ENCODE results near the gene PCSK1. TPM values are rescaled to one million over a fixed set of nuclear protein-coding genes. Genes with fewer than 3 reads are reported as not detected.
A peak's percentile ranks its signal among the peaks of the same experiment; 100 is the strongest.

Gene PCSK1
- polyA plus RNA-seq, 1 donor (not counting 4 experiments of a cell fraction or from before 2014, with no cell fraction given), result 0.03 TPM

DNA sequence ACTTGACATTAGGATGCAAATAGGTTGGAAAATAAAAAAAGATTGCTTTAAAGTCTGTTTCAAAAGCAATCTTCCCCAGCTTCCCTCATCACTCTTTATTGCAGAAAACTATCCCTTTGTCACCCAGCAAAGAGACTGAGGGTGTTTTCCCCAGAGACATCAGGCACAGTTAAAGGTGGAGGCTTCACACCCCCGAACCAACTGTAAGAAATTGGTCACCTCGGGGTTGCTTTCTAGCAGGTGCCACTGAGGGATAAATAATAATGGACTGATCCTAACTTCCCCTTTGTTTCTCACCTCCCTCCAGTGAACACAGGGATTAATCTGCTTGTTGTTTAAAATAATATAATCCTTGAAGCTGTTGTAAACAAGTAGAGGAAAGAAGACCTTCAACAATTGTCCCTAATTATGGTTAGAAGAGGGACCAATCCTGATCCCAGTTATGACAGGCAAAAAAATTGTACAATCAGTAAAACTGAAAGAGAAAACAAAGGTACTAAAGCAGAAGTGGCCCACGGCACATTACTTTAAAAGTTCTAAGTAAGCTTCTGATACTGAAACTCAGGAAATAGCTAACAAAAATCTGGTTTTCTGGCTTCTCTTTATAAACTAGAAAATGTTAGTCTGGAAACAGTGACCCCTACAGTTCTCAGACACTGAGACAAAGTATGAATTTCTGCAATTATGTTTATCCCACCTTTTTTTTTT is 6.6 kb upstream of the PCSK1 start:
- H3K4me2 ChIP-seq (ENCODE audit: control insufficient read depth, extremely low read depth, insufficient read depth, low read depth, low read length), result no peak overlapping the region
- H3K27ac ChIP-seq (ENCODE audit: control insufficient read depth, insufficient read depth, low read length), result no peak overlapping the region
- DNase-seq (ENCODE audit: low read depth, low spot score) (no peak), FAIRE-seq (no peak)
- H2AFZ ChIP-seq (ENCODE audit: control insufficient read depth, low read length), result no peak overlapping the region
- dilution Hi-C loops (cut with MboI; ENCODE audit: extremely low pct_ligation_motif_present, low sequenced_read_pairs), result no loop called here
- H3K4me3 ChIP-seq (ENCODE audit: control insufficient read depth in 2 of 3, extremely low read depth in 1 of 3, insufficient read depth in 2 of 3, low read depth in 1 of 3, low read length in 3 of 3), result no peak overlapping the region
- H3K79me2 ChIP-seq (ENCODE audit: control insufficient read depth, insufficient read depth, low read length), result no peaks in the 10 kb centered on the region
- no peak overlapping the region for H3K9ac ChIP-seq (ENCODE audit: control insufficient read depth, extremely low read depth, insufficient read depth, low read length)
- peaks cover 9% of the 10 kb centered on the region for H3K27me3 ChIP-seq (ENCODE audit: control insufficient read depth, extremely low read depth, insufficient read depth, low read length)
- no peaks in the 10 kb centered on the region for H3K9me1 ChIP-seq (ENCODE audit: control insufficient read depth, extremely low read depth, insufficient read depth, low read length)
- no peaks in the 10 kb centered on the region for H3K4me1 ChIP-seq (ENCODE audit: control insufficient read depth, extremely low read depth, insufficient read depth, low read length)
- H3K9me3 ChIP-seq (ENCODE audit: control insufficient read depth, low read depth, low read length), result no peaks in the 10 kb centered on the region
- peak; percentile 39 for TF ChIP-seq EZH2 (IDR thresholded peaks at IDR 0.05; ENCODE audit: low read length)
- TF ChIP-seq, protein P1, sequence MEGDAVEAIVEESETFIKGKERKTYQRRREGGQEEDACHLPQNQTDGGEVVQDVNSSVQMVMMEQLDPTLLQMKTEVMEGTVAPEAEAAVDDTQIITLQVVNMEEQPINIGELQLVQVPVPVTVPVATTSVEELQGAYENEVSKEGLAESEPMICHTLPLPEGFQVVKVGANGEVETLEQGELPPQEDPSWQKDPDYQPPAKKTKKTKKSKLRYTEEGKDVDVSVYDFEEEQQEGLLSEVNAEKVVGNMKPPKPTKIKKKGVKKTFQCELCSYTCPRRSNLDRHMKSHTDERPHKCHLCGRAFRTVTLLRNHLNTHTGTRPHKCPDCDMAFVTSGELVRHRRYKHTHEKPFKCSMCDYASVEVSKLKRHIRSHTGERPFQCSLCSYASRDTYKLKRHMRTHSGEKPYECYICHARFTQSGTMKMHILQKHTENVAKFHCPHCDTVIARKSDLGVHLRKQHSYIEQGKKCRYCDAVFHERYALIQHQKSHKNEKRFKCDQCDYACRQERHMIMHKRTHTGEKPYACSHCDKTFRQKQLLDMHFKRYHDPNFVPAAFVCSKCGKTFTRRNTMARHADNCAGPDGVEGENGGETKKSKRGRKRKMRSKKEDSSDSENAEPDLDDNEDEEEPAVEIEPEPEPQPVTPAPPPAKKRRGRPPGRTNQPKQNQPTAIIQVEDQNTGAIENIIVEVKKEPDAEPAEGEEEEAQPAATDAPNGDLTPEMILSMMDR (optimal IDR thresholded peaks at IDR 0.05 in 1 of 3, IDR thresholded peaks at IDR 0.05 in 1 of 3, conservative IDR thresholded peaks at IDR 0.05 in 1 of 3; ENCODE audit: extremely low read depth in 1 of 3, insufficient read depth in 2 of 3, low read length in 3 of 3), result no peak
- H3K36me3 ChIP-seq (ENCODE audit: control insufficient read depth in 2 of 2, extremely low read depth in 1 of 2, insufficient read depth in 2 of 2, low read length in 2 of 2), result no peaks in the 10 kb centered on the region
- H4K20me1 ChIP-seq (ENCODE audit: control insufficient read depth, extremely low read depth, insufficient read depth, low read length), result no peaks in the 10 kb centered on the region

DNA sequence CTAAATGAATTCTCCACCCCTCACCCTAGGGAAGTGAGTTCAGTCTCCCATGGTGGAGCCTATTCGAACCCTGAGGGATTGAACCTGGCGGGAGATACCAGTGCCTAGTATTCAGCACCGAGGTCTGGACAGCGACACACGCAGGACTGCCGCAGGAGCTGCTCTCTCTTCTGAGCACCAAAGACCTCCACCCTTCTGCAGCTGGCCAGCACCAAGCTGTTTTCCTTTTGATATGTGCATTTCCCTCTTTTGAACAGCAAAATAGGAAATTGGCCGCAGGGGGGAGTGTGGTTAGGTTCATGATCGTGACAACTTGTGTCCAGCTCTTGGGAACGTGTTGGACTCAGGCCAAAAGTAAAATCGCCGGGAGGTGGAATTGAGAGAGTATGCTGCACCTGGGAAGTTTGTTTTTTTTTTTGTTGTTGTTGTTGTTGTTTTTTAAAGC is 1.2 kb upstream of the PCSK1 start:
- peaks cover 38% of the 10 kb centered on the region for H3K27me3 ChIP-seq (ENCODE audit: control insufficient read depth, extremely low read depth, insufficient read depth, low read length)
- no peak overlapping the region for H3K9ac ChIP-seq (ENCODE audit: control insufficient read depth, extremely low read depth, insufficient read depth, low read length)
- TF ChIP-seq EZH2 (IDR thresholded peaks at IDR 0.05; ENCODE audit: low read length), result no peak
- TF ChIP-seq, protein P1 (optimal IDR thresholded peaks at IDR 0.05 in 1 of 3, IDR thresholded peaks at IDR 0.05 in 1 of 3, conservative IDR thresholded peaks at IDR 0.05 in 1 of 3; ENCODE audit: extremely low read depth in 1 of 3, insufficient read depth in 2 of 3, low read length in 3 of 3), result no peak
- H3K9me1 ChIP-seq (ENCODE audit: control insufficient read depth, extremely low read depth, insufficient read depth, low read length), result no peaks in the 10 kb centered on the region
- no peak overlapping the region for H2AFZ ChIP-seq (ENCODE audit: control insufficient read depth, low read length)
- no peak overlapping the region for H3K4me2 ChIP-seq (ENCODE audit: control insufficient read depth, extremely low read depth, insufficient read depth, low read depth, low read length)
- dilution Hi-C loops (cut with MboI; ENCODE audit: extremely low pct_ligation_motif_present, low sequenced_read_pairs), result no loop called here
- DNase-seq (ENCODE audit: low read depth, low spot score) (peak; percentile 5), FAIRE-seq (peak; percentile 75)
- peaks cover 7% of the 10 kb centered on the region for H4K20me1 ChIP-seq (ENCODE audit: control insufficient read depth, extremely low read depth, insufficient read depth, low read length)
- no peaks in the 10 kb centered on the region for H3K36me3 ChIP-seq (ENCODE audit: control insufficient read depth in 2 of 2, extremely low read depth in 1 of 2, insufficient read depth in 2 of 2, low read length in 2 of 2)
- peaks cover 3% of the 10 kb centered on the region for H3K4me1 ChIP-seq (ENCODE audit: control insufficient read depth, extremely low read depth, insufficient read depth, low read length)
- H3K4me3 ChIP-seq (ENCODE audit: control insufficient read depth in 2 of 3, extremely low read depth in 1 of 3, insufficient read depth in 2 of 3, low read depth in 1 of 3, low read length in 3 of 3), result no peak overlapping the region
- H3K79me2 ChIP-seq (ENCODE audit: control insufficient read depth, insufficient read depth, low read length), result no peaks in the 10 kb centered on the region
- no peak overlapping the region for H3K27ac ChIP-seq (ENCODE audit: control insufficient read depth, insufficient read depth, low read length)
- no peaks in the 10 kb centered on the region for H3K9me3 ChIP-seq (ENCODE audit: control insufficient read depth, low read depth, low read length)
